ENCODE data around the gene GIGYF2.

DNA sequence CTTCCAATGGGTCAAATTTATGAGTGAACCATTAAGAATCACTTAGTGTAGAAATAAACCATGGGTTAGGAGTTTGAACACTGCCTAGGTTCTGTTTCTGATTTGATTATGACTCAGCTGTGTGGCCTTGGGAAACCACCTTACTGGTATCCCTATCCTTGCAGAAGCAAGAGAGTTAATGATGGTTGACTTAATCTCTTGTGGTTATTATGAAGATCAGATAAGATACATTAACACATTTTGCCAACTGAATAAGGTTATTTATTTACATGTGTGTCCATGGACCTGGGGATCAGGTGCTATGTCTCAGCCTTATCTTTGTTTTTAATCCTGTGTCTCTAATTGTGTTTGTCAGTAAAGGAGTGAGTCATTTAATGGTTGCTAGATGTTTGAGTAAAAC lies 84.6 kb downstream of the GIGYF2 start:
- TF ChIP-seq, protein P1, sequence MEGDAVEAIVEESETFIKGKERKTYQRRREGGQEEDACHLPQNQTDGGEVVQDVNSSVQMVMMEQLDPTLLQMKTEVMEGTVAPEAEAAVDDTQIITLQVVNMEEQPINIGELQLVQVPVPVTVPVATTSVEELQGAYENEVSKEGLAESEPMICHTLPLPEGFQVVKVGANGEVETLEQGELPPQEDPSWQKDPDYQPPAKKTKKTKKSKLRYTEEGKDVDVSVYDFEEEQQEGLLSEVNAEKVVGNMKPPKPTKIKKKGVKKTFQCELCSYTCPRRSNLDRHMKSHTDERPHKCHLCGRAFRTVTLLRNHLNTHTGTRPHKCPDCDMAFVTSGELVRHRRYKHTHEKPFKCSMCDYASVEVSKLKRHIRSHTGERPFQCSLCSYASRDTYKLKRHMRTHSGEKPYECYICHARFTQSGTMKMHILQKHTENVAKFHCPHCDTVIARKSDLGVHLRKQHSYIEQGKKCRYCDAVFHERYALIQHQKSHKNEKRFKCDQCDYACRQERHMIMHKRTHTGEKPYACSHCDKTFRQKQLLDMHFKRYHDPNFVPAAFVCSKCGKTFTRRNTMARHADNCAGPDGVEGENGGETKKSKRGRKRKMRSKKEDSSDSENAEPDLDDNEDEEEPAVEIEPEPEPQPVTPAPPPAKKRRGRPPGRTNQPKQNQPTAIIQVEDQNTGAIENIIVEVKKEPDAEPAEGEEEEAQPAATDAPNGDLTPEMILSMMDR (conservative IDR thresholded peaks at IDR 0.05 in 1 of 2, IDR thresholded peaks at IDR 0.05 in 1 of 2; ENCODE audit: extremely low read depth in 1 of 2, insufficient read depth in 1 of 2, low read depth in 1 of 2, low read length in 2 of 2) = no peak
- no peak for TF ChIP-seq EZH2 (IDR thresholded peaks at IDR 0.05; ENCODE audit: borderline replicate concordance, low read length)
